PC-9 (cell line): ENCODE data around the gene ANKS1B.

ENCODE experiments used
- CTCF ChIP-seq: fragments of 200-600 bp; sonication (generic); conservative IDR thresholded peaks from 2 replicates; pipeline ENCODE4 v1.6.1; 2017; ENCODE audit warnings: mixed run types, antibody characterized with exemption, mild to moderate bottlenecking, moderate library complexity
- EZH2 ChIP-seq: fragments of 200-600 bp; sonication (generic); IDR thresholded peaks from 2 replicates; pipeline ENCODE4 v1.8.0; 2017; ENCODE audit warnings: antibody characterized with exemption, low read depth

GRCh38 chr12:98796745-98797144 lies 1188.0 kb downstream of the ANKS1B start:
- TF ChIP-seq CTCF (no peak), EZH2 (no peak)
